ENCODE measurements around the gene NEDD8.

GRCh38 chr14:24207625-24208024 is 24.5 kb downstream of the NEDD8 start:
- TF ChIP-seq CTCF (conservative IDR thresholded peaks at IDR 0.05 in 1 of 2, IDR thresholded peaks at IDR 0.05 in 1 of 2; ENCODE audit: low read depth in 1 of 2, low read length in 2 of 2) (no peak), EZH2 (IDR thresholded peaks at IDR 0.05; ENCODE audit: low read length, missing control alignments) (no peak)

Data from fibroblast of lung (primary cell).